ENCODE results near the gene CTNNA3.

GRCh38 chr10:67011981-67012380 lies 684.0 kb downstream of the CTNNA3 start:
- TF ChIP-seq ZNF239 (tag by site-specific recombination; IDR thresholded peaks at IDR 0.05): no peak
- TF ChIP-seq ZNF292 (tag by site-specific recombination; IDR thresholded peaks at IDR 0.05; ENCODE audit: borderline replicate concordance, low read depth): no peak
- TF ChIP-seq, protein P1, sequence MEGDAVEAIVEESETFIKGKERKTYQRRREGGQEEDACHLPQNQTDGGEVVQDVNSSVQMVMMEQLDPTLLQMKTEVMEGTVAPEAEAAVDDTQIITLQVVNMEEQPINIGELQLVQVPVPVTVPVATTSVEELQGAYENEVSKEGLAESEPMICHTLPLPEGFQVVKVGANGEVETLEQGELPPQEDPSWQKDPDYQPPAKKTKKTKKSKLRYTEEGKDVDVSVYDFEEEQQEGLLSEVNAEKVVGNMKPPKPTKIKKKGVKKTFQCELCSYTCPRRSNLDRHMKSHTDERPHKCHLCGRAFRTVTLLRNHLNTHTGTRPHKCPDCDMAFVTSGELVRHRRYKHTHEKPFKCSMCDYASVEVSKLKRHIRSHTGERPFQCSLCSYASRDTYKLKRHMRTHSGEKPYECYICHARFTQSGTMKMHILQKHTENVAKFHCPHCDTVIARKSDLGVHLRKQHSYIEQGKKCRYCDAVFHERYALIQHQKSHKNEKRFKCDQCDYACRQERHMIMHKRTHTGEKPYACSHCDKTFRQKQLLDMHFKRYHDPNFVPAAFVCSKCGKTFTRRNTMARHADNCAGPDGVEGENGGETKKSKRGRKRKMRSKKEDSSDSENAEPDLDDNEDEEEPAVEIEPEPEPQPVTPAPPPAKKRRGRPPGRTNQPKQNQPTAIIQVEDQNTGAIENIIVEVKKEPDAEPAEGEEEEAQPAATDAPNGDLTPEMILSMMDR (tag by site-specific recombination; IDR thresholded peaks at IDR 0.05): no peak
